SU-DHL-6 (cell line): Measurements from ENCODE around the gene FBXW11.

ENCODE experiments used
- CTCF ChIP-seq: fragments of 200-600 bp; sonication (generic); IDR thresholded peaks from one replicate; pipeline ENCODE4 v1.5.1; 2017; ENCODE audit warnings: antibody characterized with exemption, mild to moderate bottlenecking, low read length, moderate library complexity; ENCODE audit not compliant: insufficient read depth, poor library complexity, severe bottlenecking
- EZH2phosphoT487 ChIP-seq: fragments of 200-600 bp; sonication (generic), shearing (Covaris generic); conservative IDR thresholded peaks from 2 replicates; pipeline ENCODE4 v1.6.1; 2018; ENCODE audit warnings: mild to moderate bottlenecking, antibody characterized with exemption, low read length, moderate library complexity, mixed read lengths

DNA sequence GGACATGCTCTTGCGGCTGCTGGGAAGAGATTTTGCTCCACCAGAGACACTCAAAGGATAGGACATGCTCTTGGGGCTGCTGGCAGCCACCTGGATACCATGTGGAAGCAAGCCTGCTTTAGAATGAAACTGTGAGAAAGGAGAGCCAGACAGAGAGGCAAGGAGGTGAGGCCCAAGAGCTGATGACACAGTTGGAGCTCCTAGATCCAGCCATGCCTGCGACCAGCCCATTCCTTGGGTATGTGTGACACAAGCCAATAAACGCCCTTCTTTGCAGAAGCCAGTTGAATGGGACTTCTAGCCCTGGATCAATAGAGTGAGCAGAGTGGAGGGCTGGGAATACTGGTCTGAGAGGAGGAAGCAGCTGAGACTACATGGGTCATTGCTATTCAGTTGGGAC, 151.2 kb downstream of the FBXW11 start:
- no peak for TF ChIP-seq CTCF
- TF ChIP-seq EZH2phosphoT487: no peak
